Fibroblast of skin of right biceps (primary cell): ENCODE data around the gene RP2.

Experiments used
- DNase-seq: peaks from one replicate; pipeline ENCODE4 v3.0.0-alpha.2; 2013

Gene RP2

DNA sequence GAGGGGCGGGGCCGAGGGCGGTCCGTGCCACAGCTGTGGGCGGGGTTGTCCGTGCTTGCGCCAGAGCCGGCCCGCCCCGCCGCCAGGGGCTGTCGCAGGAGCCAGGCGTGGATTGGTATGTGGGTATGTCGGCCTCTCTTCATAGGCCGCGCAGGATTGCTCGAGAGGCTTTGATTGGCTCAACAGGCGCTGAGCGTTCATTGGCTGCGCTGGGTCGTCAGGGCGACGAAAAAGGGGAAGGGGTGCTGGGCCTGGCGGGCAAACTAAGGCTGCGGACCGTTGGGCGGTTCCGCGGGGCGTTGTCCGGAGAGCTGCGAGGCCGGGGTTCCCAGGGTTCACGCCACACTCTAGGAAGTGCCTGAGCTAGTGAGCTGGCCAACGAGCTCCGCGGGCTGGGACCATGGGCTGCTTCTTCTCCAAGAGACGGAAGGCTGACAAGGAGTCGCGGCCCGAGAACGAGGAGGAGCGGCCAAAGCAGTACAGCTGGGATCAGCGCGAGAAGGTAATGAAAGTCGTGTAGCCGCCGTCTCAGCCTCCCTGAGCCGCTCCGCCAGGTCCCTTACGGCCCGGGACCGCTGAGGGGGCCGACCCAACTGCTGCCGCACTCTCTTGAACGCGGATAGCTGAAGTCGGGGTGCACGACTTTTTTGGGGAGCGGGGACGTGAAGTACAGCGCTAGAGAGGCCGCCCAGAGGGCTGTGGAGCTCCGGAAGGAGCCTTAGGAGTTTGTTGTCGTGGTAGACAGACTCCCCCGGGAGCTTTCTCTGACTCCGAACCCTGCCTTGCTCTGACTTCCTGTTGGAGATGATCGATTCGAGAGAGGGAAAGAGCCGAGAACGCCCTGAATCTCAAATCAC, at the start of gene RP2:
Gene RP2, plus strand, starts transcription at position 343 of the 857 bp plus-strand sequence. Its CDS starts 58 bp downstream, at position 401.
- DNase-seq: peak; percentile 94

DNA sequence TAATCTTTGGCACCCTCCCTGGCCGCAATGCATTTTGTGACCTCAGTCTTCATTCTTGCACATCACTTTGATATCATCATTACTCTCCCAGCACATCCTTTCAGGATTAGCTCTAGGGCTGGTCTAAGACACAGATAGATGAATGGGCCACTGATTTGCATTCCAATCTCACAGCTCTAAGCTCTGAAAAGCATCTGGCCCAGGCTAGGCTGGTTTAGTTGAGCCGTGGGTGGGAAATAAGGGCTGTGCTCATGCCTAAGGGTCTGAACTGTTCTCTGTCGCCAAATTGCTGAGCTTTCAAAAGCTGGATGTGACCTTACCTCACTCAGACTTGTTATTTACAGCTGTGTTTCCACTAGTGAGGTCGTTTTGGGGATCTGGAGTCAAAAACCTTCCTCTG, 47.9 kb upstream of the RP2 start:
- DNase-seq: peak; percentile 79

DNA sequence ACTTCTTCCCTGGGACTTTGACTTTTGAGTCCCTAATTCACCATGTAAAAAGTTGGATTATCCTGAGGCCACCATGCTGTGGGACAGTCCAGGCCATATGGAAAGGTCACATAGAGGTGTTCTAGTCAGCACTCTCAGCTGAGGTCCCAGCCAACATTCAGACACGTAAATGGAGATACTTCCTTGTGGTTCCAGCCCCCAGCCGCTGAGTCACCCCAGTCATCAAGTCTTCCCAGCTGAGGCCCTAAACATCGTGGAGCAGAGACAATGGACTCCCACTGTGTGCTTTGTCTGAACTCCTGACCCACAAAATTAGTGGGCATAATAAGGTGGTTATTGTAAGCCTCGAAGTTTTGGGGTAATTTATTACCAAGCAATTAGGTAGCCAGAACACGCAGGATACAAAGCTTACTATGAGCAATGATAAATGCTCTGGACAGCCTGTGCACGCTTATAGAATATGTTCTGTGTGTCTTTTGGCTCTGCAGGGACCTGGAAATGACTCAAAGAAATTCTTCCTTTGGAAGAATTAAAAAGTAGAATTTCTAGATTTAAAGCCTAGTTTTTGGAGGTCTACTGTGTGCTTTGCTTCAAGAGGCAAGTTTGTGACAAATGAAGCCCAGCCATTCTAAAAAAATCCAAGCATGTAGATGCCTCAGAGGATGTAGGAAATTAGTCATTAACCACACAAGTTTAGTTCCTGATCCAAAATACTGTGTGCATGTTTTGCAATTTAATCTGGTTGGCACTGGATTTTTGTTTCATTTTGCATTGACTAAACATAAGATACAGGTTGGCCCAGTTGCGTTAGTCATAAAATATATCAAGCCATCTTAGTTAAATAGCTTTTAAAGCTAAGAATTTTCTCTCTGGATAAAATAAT, 44.7 kb upstream of the RP2 start:
- DNase-seq: peak; percentile 95

DNA sequence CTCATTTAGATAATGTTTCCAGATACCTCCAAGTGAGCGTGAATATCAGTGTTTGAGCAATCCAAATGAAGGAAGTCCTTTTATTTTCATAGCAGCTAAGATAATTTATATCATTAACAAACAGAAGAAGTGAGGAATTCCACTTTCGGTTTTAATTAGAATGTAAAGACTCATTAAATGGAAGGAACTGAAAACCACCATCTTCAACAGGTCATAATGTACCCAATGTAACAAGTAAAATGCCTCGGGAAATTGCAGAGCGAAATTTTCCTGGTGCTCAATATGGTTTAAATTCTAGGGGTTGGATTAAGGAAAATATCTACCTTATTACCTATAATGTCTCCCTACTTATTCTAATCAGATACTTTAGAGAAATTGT, 44.0 kb upstream of the RP2 start:
- DNase-seq: no peak

DNA sequence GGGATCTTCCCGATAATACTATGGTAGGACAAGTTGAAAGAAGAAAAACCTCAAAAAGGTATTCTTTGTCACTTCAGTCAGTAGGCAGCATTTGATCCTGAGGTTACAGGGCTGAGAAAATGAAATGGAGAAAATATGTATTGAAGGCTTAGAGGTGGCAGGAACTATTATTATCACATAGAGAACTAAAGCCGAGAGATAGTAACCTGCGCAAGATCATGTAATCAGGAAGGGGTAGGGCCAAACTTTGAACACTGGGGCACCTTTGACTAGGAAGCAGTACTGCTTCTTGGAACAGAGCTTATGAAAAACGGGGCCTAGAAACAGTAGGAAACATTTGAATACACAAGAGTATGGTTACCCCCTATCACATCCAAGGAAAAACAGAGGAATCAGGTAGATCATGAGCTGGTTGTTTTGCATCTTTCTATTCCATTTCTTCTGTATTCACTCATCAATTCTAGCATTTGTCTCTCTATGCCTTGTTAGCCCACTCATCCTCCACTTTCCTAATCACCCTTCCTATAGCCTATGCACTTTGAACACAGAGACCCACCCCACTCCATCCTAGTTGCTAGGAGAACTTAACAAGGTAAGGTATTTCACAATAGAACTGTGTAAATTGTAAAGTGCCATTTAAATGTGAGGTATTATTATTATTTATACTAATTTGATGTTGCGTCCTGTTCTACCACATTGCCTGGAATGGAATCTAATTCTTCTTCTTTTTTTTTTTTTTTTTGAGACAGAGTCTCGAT, 43.3 kb upstream of the RP2 start:
- DNase-seq: no peak

DNA sequence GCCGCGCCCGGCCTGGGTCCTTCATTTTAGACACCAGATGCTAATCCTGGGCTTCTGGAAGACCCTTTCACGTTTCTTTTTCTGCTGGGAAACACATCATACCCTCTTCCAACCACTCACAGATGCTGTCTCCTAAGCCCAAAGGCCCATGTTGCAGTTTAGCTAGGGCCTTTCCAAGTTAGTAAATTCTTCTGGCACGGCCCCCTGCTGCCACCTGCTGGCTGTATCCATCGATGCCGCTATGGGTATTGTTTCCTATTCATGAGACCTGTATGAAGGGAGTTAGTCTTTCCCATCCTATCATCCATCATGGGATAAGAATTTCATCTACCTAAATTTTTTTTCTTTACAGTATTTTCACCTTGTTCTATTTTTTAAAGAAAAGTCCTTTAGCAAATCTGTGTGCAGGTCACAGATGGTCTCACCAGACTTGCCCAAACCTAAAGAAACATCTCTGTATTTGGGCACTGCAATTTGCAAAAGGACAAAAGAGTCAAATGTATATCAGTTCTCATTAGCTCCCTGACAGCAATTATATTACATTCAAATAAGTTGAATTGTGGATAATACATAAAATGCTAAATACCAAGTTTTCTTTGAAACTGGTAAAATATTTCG, 40.2 kb upstream of the RP2 start:
- peak; percentile 63 for DNase-seq

DNA sequence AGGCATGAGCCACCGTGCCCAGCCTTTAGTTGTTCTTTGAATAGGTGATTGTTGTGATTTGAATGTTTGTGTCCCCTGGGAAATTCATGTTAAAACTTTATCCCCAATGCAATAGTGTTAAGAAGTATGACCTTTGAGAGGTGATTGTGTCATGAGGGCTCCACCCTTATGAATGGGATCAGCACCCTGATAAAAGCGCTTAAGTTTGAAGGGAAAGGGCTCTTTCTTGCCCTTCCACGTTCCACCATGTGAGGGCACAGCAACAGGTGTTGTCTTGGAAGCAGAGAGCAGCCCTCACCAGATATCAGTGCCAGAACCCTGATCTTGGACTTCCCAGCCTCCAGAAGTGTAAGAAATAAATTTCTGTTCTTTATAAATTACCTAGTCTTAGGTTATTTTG, 33.7 kb upstream of the RP2 start:
- no peak for DNase-seq

DNA sequence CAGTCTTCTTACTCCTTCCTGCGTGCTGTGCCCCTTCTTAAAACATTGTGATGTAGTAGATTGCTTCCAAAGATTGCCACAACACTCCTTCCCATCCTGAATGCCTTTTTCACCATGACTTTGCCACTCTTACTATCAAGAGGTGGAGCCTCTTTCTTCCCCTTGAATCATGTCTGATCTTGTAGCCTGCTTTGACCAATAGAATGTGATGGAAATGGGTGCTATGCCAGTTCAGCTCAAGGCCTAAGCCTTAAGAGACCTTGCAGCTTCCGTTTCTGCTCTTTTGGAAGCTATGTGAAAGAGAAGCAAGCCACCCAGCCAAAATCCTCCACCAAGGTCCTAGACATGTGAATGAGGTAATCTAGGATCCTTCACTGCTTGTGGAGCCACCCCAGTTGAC, 31.6 kb upstream of the RP2 start:
- DNase-seq: no peak

DNA sequence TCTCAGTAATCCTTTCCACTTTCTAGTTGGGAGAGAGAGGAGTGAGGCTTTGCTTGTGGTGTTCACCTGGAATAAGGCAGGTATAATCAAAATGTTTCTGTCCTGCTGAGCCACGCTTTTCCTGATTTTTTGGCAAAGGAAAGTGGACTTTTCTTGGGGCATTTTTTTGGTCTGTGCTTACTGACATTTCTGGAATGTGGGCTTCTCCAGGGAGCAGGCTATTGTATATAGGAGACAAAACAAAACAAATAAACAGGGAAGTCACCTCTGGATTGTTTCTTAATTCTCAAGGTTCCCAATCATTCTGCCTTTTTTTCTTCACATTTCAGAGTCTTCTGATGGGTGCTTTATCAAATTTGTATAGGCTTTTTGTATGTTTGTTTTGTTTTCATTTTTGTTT, 25.7 kb upstream of the RP2 start:
- DNase-seq: no peak

DNA sequence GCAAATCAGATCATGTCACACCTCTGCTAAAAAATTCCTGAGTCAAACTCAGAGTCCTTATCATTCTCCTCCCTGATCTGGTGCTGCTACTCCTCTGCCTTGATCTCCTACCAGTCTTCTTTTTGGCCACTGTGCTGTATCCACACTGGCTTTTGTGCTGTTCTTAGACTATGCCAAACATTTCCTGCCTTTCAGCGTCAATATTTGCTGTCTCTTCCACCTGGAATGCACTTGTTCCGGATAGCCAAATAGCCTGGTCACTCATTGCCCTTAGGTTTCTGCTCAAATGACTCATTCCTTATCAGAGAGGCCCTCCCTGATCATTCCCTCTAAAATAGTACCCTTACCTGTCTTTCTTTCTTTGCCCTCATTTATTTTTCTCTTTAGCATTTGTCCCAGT, 24.4 kb upstream of the RP2 start:
- DNase-seq: no peak

DNA sequence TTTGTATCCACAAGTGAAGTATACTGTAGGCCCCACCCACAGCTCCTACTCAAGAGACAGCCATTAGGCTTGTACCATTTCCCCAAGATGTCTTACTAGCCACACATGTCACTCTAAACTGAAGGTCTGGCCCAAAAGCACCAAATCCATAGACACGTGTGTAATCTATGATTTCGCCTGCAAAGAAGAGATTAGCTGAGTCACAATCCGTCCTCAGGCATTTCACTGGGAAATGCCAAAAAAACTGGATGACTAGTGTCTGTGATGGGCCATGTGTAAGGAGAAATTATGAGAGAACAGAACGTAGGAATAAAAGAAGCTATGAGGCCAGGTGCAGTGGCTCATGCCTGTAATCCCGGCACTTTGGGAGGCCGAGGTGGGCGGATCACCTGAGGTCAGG, 21.9 kb upstream of the RP2 start:
- no peak for DNase-seq

DNA sequence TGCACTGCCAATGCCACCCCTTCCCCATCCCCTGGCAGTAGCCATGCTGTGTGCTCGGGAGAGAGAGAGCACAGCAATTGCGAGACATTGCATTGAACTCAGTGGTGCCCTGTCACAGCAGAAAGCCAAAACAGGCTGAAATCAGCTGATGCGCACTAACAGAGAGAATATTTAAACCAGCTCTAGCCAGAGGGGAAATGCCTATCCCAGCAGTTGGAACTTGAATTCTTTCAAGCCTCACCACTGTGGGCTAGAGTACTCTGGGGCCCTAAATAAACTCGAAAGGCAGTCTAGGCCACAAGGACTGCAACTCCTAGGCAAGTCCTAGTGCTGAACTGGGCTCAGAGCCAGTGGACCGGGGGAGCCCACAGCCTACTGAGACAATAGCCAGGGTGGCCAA, 17.7 kb upstream of the RP2 start:
- no peak for DNase-seq

DNA sequence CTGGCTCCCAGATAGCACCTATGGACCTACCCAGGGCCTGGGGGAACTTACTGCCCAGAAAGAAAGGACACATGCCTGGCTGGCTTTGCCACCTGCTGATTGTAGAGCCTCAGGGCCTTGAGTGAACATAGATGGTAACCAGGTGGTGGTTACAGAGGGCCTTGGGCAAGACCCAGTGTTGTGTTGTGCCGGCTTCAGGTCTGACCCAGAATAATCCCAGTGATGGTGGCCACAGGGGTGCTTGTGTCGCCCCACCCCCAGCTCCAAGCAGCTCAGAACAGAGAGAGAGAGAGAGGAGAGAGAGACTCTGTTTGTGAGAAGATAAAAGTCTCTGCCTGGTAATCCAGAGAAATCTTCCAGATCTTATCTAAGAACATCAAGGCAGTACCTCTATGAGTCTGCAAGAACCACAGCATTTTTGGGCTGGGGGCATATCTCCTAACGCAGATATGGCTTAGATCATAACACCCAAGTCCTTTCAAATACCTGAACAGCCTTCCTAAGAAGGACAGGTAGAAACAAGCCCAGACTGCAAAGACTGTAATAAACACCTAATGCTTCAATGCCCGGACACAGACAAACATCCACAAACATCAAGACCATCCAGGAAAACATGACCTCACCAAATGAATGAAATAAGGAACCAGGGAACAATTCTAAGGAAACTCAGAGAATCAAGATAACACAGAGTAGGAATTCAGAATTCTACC, 16.3 kb upstream of the RP2 start:
- DNase-seq: no peak

DNA sequence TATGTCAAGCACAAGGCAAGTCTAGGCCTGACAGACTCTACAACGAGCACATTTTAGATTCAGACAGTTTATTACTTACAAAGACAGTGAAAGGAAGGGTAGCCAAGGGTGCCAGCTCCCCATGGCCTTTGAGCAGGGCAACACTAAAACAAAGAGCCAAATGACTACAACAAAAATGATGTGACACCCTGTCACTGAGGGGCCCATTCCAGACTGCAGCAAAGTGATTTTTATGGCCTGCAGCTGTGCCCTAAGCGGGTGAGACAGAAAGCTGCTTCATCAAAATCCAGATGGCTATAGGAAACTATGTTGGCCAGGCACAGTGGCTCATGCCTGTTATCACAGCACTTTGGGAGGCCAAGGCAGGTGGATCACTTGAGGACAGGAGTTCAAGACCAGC, 13.4 kb upstream of the RP2 start:
- DNase-seq: no peak

DNA sequence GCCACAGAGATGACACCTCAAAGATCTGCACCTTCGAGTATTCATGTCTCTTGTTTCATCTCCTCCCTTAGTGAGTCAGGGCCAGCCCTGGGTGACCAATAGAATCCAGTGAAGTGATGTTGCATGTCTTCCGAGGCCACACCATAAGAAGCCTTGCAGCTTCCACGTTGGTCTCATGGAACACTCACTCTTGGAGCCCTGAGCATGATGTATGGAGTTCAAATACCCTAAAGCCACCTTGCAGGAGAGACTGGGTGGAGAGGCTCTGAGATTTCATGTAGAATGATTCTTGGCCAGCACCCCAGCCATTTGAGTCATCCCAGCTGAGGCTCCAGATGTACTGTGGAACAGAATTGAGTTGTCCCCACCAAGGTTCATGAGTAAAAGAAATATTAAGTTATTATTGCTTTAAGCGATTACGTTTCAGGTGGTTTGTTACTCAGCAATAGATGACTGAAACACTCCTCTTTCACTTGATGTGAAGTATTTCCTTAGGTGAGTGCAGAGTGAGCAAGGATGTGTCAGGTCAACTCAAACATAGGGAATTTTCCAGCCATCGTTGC, 5.0 kb upstream of the RP2 start:
- DNase-seq: peak; percentile 40

DNA sequence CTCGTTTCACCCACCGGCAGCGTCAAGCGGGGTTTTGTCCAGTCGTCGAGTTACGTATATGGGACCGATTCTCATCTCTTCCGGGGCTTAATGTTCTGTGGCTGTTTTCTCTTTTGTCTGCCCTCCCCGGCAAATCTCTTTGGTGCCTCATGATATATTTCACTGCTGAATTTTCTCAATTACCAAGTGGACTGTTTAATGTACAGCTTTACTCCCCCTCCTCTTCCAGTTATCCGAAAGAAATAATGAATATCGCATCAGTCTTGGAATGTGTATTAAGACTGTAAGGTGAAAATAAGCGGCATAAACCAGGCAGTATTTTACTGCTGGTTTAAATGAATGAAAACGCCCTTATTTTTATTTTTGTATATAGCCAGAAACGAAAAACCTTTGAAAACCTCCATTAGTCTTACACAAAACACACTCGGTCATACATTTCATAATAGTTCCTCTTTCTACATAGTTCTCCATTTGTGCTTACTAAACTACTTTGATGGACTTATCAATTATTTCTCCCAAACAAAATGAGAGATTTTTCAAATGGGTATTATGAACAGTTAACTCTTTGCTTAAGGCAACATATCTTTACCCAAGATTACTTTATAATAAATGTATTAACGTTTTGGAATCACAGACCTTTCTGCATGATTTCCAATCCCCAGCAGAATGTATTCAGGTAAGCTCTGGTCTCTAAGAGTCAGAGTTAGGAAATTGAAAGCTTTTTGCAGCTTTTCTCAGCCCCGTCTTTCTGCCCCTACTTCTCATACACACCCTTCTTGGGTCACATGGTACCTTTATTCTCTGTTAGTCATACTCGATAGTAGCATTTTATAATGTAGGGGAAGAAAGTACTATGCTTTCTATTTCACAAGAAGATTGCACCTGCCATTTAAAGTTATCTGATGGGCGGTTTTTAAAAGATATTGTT, 979 bp downstream of the RP2 start:
- DNase-seq: peak; percentile 8

DNA sequence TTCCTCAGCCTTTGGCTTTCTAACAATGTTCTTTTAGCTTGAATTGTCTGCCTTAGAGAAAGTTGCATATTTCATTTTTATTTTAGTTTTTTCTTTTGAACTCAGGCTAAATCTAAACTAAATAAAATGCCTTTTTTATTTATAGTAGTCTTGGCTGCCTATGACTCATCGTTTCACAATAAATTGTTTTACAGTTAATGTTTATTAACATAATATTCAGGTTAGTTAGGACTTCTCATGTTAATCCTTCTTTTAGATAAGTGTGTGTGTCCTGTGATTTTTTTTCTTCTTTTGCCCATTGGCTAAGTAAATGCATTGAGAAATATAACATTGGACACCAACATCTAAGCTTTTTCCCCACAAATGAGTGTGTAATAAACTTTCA, 1.6 kb downstream of the RP2 start:
- DNase-seq: no peak

DNA sequence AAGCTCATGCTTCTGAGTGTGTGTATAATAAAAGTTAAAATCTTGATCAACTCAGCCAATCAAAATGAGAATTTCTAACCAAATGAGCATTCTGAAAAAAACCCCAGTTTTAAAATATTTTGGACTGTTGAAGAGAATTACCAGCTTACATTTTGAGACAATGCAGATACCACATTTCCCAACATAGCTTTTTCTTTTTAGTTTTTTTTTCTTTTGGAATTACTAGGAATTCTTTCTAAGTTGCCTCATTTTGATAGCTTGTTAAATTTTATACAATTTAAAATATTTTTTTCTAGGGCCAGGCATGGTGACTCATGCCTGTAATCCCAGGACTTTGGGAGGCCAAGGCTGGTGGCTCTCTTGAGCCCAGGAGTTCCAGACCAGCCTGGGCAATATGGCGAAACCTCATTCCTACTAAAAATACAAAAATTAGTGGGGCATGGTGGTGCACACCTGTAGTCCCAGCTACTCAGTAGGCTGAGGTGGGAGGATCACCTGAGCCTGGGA, 2.2 kb downstream of the RP2 start:
- peak; percentile 34 for DNase-seq

DNA sequence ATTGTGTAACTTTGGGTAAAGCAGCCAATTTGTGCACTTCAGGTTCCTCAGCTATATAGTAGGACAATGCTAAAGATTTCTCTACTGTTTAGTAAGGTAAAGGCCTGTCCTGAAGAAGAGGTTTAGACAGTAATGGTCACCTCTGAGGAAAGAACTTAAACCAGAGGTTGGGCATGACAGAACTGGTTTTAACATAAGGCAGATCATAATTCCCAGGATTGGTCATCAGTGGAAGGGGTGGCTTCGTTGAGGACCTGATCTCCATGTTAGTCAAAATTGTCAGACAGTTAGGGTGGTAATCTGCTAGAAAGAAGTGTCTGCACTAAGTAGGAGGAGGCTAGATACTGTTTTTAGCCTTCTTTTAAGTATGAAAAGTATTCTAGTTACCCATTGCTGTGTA, 4.1 kb downstream of the RP2 start:
- DNase-seq: no peak

DNA sequence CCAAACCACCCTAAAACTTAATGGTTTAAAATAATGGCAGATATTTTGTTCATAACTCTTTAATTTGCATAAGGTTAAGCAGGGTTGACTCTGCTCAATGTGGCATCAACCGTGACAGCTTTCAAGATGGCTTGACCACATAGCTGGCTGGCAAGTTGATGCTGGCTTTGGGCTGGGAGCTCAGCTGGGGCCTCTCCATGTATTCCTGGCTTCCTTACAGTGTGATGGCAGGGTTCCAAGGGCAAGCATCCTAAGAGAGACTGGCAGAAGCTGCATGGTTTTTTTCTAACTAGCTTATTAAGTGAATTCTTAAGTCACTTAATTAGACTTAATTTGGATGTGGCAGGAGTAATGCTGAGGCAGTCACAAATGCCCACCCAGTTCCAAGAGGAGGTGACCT, 4.5 kb downstream of the RP2 start:
- DNase-seq: peak; percentile 14

DNA sequence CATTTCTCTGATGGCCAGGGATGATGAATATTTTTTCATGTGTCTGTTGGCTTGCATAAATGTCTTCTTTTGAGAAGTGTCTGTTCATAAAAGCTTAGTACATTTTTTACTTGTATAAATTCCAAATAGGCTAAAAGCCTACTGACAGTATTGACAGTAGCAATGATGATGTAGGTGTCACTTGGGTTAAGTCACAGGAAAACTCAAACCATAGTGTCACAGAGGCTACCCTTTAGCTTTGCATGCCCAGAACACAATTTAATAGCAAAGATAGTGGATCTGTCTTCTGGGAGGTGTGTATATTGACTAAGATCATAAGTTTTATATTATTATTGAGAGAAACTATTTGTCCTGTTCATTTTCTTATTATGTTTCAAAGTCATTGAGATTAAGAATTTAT, 8.1 kb downstream of the RP2 start:
- no peak for DNase-seq
